ENCODE data around the gene COMMD7. TPM values are rescaled to one million over a fixed set of nuclear protein-coding genes. Genes with fewer than 3 reads are reported as not detected.

The COMMD7 gene
- polyA plus RNA-seq (2012; ENCODE audit: insufficient read depth, insufficient read length, low read depth), result 45.8 TPM

DNA sequence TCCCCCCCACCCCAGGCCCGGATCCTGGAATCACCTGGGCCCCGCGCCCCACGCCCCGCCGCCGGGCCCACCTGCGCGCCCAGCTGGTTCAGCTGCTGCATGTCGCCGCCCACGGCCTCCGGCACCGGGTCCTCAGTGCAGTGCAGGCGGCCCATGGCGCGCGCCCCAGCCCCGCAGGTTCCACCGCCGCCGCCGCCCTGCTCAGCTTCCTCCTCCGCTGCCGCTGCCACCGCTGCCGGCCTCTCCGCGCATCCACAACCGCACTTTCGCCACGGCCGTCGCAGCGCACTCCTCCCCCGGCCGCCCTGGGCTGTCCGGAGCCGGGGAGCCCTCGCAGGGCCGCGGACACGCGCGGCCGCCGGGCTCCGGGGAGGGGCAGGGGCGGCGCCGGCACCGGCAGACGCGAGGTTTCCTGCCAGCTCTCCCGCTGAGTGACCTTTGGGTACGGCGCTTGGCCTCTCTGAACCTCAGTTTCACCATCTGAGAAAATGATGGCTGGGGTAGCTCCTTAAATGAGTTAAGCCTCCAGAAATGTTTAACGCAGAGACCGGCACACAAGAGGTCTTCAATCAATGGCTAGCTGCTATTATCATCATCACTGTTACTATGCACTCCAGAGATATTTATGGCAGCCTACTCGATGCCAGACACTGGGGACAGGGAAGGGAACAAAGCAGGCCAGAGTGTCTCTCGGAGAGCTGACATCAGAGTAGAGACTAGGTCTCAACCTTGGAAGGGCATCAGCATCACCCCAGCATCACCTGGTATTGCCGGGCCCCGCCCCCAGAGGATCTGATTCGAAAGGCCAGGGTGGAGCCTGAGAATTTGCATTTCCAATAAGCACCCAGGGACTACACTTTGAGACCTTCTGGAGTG, at the start of gene COMMD7:
TSS of gene COMMD7 (minus strand) at position 231 of the 876 bp plus-strand sequence. CDS start at position 155, 76 bp downstream.
- Histone ChIP-seq H3K4me1 (no peaks in the 10 kb centered on the region; the same call in 1 of the 2 replicates), H3K27me3 (no peaks in the 10 kb centered on the region), H3K9me3 (no peaks in the 10 kb centered on the region), H3K4me3 (ENCODE audit: low read depth, low read length) (peak within 1 kb of the TSS; percentile 75), H3K36me3 (no peaks in the 10 kb centered on the region)
- peak; percentile 69 for DNase-seq
- TF ChIP-seq, protein P1, sequence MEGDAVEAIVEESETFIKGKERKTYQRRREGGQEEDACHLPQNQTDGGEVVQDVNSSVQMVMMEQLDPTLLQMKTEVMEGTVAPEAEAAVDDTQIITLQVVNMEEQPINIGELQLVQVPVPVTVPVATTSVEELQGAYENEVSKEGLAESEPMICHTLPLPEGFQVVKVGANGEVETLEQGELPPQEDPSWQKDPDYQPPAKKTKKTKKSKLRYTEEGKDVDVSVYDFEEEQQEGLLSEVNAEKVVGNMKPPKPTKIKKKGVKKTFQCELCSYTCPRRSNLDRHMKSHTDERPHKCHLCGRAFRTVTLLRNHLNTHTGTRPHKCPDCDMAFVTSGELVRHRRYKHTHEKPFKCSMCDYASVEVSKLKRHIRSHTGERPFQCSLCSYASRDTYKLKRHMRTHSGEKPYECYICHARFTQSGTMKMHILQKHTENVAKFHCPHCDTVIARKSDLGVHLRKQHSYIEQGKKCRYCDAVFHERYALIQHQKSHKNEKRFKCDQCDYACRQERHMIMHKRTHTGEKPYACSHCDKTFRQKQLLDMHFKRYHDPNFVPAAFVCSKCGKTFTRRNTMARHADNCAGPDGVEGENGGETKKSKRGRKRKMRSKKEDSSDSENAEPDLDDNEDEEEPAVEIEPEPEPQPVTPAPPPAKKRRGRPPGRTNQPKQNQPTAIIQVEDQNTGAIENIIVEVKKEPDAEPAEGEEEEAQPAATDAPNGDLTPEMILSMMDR (IDR thresholded peaks at IDR 0.05; ENCODE audit: low read depth, low read length), result no peak

DNA sequence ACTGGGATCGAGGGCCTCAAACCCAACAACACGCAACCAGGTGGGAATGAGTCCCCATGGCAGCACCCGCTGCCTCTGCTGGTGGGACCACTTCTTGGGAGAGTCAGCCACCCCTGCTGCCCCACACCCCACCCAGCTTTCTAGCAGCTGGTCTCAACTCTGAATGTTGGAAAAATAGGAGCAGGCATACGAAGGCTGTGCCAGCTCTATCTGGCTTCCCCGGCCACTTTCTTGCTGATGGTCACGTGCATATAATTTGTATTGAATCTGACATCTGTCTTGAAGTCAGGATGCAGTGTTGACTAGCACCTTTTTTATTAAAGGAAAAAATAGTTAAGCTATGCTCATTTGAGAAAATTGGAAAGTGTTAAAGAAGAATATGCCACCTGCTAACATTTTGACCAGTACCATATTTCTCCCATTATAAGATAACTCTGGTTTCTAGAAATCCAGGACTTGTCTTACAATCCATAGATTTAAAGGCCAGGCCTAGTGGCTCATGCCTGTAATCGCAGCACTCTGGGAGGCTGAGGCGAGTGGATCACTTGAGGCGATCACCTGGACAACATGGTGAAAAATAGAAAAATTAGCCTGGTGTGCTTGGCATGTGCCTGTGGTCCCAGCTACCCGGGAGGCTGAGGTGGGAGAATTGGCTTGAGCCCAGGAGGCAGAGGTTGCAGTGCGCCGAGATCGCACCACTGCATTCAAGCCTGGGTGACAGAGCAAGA, 49.6 kb upstream of the COMMD7 start:
- Histone ChIP-seq H3K4me3 (ENCODE audit: low read depth, low read length) (no peak overlapping the region), H3K9me3 (no peaks in the 10 kb centered on the region), H3K4me1 (no peaks in the 10 kb centered on the region; the same call in 1 of the 2 replicates), H3K36me3 (no peaks in the 10 kb centered on the region; the same call in 1 of the 2 replicates), H3K27me3 (no peaks in the 10 kb centered on the region)
- TF ChIP-seq, protein P1 (IDR thresholded peaks at IDR 0.05; ENCODE audit: low read depth, low read length), result no peak
- DNase-seq, result no peak

DNA sequence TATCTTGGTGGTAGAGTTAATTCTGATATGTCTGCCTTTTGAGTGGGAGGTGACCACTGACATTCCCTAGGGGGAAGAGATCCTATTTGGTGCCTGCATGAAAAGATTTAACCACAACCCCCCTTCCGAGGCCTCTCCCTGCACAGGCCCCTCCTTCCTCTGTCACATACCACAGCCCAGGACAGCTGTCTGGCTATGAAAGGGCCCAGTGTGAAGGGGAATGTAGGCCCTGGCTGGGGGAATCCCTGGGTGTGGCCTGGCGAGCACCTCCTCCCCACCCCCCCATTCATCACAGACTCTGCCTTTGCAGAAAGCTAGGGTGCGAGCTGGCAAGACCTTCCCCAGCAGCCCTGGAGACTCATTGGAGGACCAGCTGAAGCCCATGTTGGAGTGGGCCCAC, 49.0 kb upstream of the COMMD7 start:
- Histone ChIP-seq H3K36me3 (no peaks in the 10 kb centered on the region; the same call in 1 of the 2 replicates), H3K4me3 (ENCODE audit: low read depth, low read length) (no peak overlapping the region)
- DNase-seq, result no peak

DNA sequence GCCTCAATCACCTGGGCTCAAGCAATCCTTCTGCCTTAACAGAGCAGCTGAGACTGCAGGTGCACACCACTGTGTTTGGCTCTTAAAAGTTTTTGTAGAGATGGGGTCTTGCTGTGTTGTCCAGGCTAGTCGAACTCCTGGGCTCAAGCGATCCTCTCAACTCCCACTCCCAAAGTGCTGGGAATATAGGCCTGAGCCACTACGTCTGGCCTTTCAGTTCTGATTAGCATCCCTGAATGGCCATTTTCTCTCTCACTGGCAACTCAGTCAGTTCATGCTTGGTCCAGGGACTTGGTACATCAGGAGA, 47.4 kb upstream of the COMMD7 start:
- no peak overlapping the region for H3K4me3 ChIP-seq (ENCODE audit: low read depth, low read length)
- no peaks in the 10 kb centered on the region for H3K27me3 ChIP-seq
- TF ChIP-seq, protein P1 (IDR thresholded peaks at IDR 0.05; ENCODE audit: low read depth, low read length), result no peak
- no peak for DNase-seq
- H3K36me3 ChIP-seq, result no peaks in the 10 kb centered on the region; the same call in 1 of the 2 replicates
- H3K9me3 ChIP-seq, result no peaks in the 10 kb centered on the region
- H3K4me1 ChIP-seq, result no peaks in the 10 kb centered on the region; the same call in 1 of the 2 replicates

More for the DNA sequence above, 49.0 kb upstream of the COMMD7 start:
- Histone ChIP-seq H3K9me3 (no peaks in the 10 kb centered on the region), H3K27me3 (no peaks in the 10 kb centered on the region), H3K4me1 (no peaks in the 10 kb centered on the region; the same call in 1 of the 2 replicates)
- TF ChIP-seq, protein P1 (IDR thresholded peaks at IDR 0.05; ENCODE audit: low read depth, low read length), result no peak

DNA sequence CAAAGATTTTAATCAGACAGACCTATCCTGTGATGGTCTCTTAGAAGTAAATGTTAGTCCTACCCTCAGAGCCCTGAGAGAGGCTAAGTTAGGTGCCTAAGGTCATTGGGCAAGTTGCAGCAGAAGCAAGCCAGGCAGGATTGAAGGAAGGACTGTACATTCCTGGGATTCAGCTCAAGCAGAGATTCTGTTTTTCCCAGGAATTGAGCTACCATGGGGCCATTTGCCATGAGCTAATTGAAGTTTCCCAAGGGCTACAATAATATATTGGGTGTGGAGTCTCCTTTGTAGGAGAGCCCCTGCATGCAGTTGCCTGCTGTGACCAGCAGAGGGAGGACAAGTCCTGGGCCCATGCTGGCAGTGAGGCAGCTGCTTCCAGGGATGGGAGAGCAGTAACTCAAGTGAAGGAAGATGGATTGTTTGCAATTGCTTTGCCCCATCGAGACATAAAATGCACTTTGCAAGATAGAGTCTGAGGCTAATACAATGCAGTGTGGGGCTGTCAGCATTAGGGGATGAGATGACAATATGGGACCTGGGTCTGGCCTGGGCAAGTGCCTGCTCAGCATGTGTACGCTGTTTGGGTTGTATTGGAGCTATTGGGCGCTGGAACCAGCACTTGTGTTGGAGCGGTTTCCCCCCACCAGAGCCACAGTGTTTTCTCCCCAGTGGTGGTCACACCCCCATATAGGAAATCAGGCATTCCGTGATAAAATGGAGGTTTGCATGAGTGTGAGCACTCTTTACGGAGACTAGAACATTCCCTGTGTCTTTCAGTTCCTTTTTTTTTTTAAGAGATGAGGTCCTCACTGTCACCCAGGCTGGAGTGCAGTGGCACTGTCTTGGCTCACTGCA, 46.9 kb upstream of the COMMD7 start:
- Histone ChIP-seq H3K9me3 (no peaks in the 10 kb centered on the region), H3K36me3 (no peaks in the 10 kb centered on the region; the same call in 1 of the 2 replicates), H3K4me3 (ENCODE audit: low read depth, low read length) (no peak overlapping the region), H3K4me1 (no peaks in the 10 kb centered on the region; the same call in 1 of the 2 replicates), H3K27me3 (no peaks in the 10 kb centered on the region)
- DNase-seq, result peak; percentile 82
- TF ChIP-seq, protein P1 (IDR thresholded peaks at IDR 0.05; ENCODE audit: low read depth, low read length), result peak; percentile 100
